ENCODE measurements around the gene UBR2.
A peak's percentile ranks its signal among the peaks of the same experiment; 100 is the strongest.

The UBR2 gene

DNA sequence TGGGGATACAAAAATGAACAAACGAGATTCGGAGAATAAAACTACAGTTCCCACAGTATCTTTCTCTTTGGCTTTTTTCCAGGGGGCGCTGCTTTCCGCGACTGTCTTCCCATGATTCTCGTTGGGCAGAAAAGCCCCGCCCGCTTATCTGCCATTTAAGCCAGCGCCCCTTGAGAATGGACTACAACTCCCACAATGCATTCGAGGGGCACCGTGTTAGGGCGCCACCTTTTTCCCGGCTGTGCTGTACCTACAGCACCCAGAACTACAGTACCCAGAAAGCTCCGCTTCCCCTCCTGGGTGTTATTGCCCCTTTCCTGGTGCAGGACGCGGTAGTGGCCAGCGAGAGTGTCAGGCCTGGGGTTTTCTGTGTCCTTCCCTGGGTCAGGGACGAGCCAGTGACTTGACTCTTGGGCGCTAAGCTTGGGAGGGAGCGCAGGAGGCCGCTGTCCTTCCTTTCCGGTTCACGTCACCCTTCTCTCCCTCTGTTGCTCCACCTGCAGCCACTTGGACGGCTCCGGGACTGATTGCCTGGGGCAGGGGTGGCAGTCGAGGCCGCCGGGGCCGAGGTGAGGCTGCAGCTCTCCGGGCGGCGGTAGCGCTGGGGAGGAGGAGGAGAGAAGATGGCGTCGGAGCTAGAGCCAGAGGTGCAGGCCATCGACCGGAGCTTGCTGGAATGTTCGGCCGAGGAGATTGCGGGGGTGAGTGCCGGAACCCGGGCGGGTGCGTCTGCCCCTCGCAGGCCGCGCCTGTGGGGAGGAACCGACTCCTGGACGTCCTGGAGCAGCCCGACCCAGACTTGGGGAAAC is at the start of gene UBR2:
UBR2 (plus strand) TSS at position 333 of the 809 bp plus-strand sequence; CDS start at position 624, 291 bp downstream.
- ATAC-seq (peak; percentile 99), DNase-seq (peak; percentile 88)
- Mint-ChIP-seq H3K27ac (peak within 1 kb of the TSS; percentile 90), H3K36me3 (ENCODE audit: low read depth) (peaks cover 21% of the 10 kb centered on the region), H3K4me1 (peaks cover 33% of the 10 kb centered on the region), H3K4me3 (peak within 1 kb of the TSS; percentile 98), H3K27me3 (peaks cover 2% of the 10 kb centered on the region), H3K9me3 (peaks cover 1% of the 10 kb centered on the region)

DNA sequence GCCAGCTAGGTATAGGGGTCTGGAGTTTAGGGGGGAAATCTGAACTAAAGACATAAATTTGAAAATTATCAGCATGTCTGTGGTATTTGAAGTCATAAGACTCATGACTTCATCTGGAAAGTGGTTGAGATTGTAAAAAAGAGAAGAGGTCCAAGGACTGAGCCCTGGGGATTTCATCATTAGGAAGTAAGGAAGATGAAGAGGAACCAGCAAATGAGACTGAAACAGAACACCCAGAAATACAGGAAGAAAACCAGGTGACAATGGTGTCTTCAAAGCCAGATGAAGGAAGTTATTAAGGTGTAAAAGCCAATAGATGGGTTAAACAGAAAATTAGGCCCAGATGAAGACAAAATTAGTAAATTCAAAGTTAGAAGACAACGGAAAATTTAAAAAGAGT is 49.1 kb upstream of the UBR2 start:
- no peak overlapping the region for H3K27ac Mint-ChIP-seq
- ATAC-seq (no peak), DNase-seq (no peak)
- no peaks in the 10 kb centered on the region for H3K27me3 Mint-ChIP-seq
- no peak overlapping the region for H3K4me3 Mint-ChIP-seq
- H3K4me1 Mint-ChIP-seq, result peaks cover 3% of the 10 kb centered on the region
- peaks cover under 1% of the 10 kb centered on the region for H3K9me3 Mint-ChIP-seq
- peaks cover under 1% of the 10 kb centered on the region for H3K36me3 Mint-ChIP-seq (ENCODE audit: low read depth)

DNA sequence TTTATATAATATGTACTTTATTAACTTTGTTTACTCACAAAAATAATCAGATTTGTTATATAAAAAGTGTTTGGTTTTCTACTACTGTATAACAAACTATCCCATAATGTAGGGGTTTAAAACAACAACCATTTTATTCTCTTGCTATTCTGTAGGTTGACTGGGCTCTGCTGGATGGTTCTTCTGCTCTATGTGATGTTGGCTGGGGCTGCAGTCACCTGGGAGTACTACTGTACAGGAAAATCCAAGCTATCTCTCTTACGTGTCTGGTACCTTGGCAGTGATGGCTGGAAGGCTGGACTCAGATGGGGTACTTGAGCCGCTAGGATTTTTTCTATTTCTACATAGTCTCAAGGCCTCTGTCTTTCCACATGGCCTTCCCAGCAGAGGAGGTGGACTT is 44.0 kb upstream of the UBR2 start:
- no peak for ATAC-seq
- Mint-ChIP-seq H3K27me3 (no peaks in the 10 kb centered on the region), H3K36me3 (ENCODE audit: low read depth) (peaks cover 2% of the 10 kb centered on the region), H3K27ac (no peak overlapping the region), H3K4me1 (peaks cover 23% of the 10 kb centered on the region), H3K9me3 (peaks cover 6% of the 10 kb centered on the region), H3K4me3 (no peak overlapping the region)
- no peak for DNase-seq

DNA sequence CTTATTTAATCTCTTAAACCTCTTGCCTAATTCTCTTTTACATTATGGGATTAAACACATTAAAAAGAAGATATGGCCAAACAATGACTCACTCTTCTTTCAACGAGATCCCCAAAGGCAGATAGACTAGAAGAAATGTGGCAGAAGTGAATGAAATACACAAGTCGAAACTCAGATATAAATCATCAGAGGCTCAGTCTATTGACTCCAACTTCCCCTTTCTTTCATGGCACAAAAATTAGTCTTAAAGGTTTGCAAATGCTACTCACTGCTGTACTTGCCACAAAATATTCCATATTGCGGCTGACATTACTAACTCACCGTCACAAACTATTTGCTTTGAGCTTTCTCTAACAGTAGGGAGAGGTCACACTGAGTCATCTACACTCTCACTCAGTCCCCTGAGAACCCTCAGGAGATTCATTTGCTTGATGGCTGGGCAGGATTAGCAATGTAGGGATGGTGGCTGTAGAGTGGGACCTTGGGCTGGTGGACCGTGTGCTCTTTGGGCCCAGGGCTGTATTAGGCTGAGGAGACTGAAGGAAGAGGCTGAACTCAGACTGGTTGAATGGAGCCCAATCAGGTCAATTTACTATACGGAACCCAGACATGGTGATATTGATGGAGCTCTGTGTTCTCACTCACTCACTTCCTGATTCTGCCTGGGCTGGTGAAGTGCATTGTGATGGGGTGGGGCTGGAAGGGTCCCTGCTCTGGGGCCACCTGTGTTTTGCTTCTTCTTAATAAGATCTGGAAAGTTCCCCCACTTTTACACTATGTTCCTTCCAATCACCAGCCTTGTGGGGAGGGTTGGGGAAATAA is 42.8 kb upstream of the UBR2 start:
- Mint-ChIP-seq H3K9me3 (peaks cover 6% of the 10 kb centered on the region), H3K27me3 (no peaks in the 10 kb centered on the region), H3K36me3 (ENCODE audit: low read depth) (peaks cover 2% of the 10 kb centered on the region), H3K27ac (peak overlapping the region; percentile 83), H3K4me3 (peak overlapping the region; percentile 8), H3K4me1 (peaks cover 23% of the 10 kb centered on the region)
- DNase-seq (peak; percentile 21), ATAC-seq (peak; percentile 98)

DNA sequence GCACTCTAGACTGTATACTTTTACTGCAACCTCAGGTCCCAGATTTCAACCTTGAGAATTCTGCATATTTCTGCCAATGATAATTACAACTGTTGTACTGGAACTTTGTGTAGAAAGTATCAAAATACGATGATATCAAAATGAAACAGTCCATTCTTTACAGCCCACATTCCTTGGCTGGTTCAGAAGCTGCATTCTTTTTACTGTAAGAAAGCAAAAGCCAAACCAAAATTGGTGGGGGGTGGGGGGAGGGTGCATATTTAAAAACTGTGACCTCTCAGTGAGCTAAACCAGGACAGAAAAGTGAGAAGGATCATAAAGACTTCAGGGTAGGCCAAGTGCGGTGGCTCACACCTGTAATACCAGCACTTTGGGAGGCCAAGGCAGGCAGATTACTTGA is 41.8 kb upstream of the UBR2 start:
- peaks cover 6% of the 10 kb centered on the region for H3K9me3 Mint-ChIP-seq
- H3K4me1 Mint-ChIP-seq, result peaks cover 23% of the 10 kb centered on the region
- H3K4me3 Mint-ChIP-seq, result no peak overlapping the region
- peak overlapping the region; percentile 83 for H3K27ac Mint-ChIP-seq
- ATAC-seq, result no peak
- H3K36me3 Mint-ChIP-seq (ENCODE audit: low read depth), result peaks cover 2% of the 10 kb centered on the region
- H3K27me3 Mint-ChIP-seq, result no peaks in the 10 kb centered on the region
- no peak for DNase-seq

DNA sequence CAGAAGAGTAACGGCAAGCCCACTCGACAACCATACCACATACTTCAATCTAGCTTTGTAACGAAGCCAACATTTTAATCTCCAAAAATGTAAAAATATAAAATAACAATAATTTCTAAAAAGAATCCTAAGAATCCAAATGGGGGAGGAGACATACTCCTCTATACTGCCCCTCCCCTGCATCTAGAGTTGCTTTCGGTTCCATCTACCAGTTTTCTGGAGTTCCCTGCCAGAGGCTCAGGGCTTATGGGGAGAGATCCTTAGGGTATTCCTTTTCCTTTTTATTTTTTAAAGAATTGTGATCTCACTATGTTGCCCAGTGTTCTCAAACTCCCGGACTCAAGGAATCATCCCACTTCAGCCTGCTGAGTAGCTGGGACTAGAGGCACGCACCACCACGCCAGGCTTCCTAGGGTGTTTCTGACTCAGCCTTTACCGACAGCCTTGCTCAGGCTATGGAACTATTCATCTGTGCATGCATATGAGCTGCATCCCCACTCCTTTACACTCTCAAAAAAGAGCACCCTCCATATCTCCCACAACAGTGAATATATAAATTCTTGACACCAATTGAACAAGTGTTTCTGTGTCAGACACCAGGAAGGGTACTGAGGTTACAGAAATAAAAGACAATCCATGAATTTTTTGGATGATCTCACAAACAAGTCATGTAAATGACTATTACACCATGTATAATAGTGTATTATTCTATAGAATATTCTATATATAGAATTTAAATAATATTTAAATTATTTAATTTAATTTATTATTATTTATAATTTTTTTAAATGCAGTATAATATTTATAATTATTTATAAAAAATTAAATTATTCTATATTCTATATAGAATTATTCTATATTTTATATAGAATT is 40.7 kb upstream of the UBR2 start:
- ATAC-seq (no peak), DNase-seq (no peak)
- Mint-ChIP-seq H3K27ac (no peak overlapping the region), H3K9me3 (peaks cover 6% of the 10 kb centered on the region), H3K36me3 (ENCODE audit: low read depth) (peaks cover 2% of the 10 kb centered on the region), H3K27me3 (no peaks in the 10 kb centered on the region), H3K4me3 (no peak overlapping the region), H3K4me1 (peaks cover 23% of the 10 kb centered on the region)

DNA sequence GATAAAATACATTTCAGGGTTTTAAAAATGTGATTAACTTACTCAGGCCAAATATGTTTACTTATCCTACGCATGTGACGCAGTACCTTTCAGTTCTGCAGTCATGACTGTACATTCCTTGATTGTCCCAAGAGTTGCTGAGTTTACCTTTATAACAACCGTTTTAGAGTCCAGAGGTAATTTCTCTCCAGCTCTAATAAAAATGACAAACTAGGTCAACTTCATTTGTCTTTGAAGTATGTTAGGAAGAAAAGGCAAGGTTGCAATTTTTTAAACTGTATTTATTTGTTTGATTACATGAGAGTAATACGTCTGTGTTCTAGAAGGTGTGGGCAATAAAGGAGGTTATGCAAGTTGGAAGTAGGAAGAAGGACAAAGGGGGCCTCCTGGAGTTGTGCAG is 38.6 kb upstream of the UBR2 start:
- H3K27ac Mint-ChIP-seq, result no peak overlapping the region
- ATAC-seq, result no peak

DNA sequence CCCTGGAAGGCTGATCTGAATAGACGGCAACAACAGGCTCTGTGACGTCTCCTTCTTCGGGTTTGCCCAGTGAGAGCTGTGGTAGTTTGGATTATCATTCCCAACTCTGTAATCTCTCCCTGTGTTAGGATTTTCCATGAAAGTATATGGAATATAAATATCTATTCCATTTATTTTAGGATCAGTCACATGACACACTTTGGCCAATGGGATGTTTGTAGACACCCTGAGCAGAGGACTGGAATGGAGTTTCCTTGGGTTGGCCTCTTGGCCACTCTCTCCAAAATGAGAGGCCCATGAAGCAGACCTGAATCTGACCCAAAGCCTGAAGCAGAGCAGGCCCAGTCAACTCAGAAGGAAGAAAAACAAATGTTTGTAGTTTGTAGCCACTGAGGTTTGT is 37.2 kb upstream of the UBR2 start:
- Mint-ChIP-seq H3K27me3 (no peaks in the 10 kb centered on the region), H3K4me3 (no peak overlapping the region), H3K27ac (no peak overlapping the region), H3K9me3 (no peaks in the 10 kb centered on the region), H3K36me3 (ENCODE audit: low read depth) (no peaks in the 10 kb centered on the region), H3K4me1 (peaks cover 7% of the 10 kb centered on the region)
- no peak for DNase-seq
- no peak for ATAC-seq

More for the DNA sequence above, 38.6 kb upstream of the UBR2 start:
- Mint-ChIP-seq H3K4me3 (no peak overlapping the region), H3K36me3 (ENCODE audit: low read depth) (no peaks in the 10 kb centered on the region), H3K27me3 (no peaks in the 10 kb centered on the region), H3K4me1 (peaks cover 21% of the 10 kb centered on the region), H3K9me3 (peaks cover under 1% of the 10 kb centered on the region)
- DNase-seq, result no peak

DNA sequence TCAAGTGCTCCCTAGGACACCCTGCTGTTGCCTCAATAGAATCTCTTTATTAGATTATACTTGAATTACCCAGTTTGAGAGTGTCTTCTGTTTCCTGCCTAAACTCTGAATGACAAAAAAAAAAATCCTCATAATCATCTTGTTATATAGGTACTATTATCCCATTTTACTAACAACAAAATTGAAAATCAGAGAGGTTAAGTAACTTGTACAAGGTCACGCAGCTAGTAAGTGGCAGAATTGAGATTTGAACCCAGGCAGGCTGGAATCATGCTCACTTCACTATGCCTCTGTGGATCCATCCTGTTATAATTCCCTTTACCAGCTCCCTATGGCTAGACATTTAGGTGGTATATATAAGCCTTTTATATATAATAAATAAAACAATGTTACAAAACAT is 36.6 kb upstream of the UBR2 start:
- H3K27me3 Mint-ChIP-seq, result no peaks in the 10 kb centered on the region
- no peak overlapping the region for H3K27ac Mint-ChIP-seq
- H3K4me3 Mint-ChIP-seq, result no peak overlapping the region
- H3K36me3 Mint-ChIP-seq (ENCODE audit: low read depth), result no peaks in the 10 kb centered on the region
- H3K9me3 Mint-ChIP-seq, result no peaks in the 10 kb centered on the region
- H3K4me1 Mint-ChIP-seq, result peaks cover 3% of the 10 kb centered on the region
- no peak for ATAC-seq
- DNase-seq, result no peak

DNA sequence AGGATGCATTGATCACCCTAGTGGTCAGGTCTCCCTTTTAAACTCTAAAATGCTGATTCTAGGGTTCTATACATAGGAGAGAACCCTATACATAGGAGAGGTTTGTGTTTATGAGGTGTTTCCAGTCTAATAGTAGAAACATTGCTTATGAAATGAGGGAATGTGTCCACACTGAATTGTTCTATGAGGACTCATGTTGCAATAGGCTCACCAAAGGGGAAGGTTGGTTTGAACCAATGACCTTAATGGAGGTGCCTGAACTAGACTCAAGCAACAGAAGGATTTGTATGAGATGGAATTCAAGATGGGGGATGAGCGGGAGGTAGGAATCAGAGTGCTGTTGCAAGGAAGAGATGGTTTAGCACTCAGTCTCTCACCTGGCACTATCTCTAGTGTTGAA is 33.5 kb upstream of the UBR2 start:
- H3K27ac Mint-ChIP-seq, result no peak overlapping the region
- H3K4me3 Mint-ChIP-seq, result no peak overlapping the region
- no peaks in the 10 kb centered on the region for H3K27me3 Mint-ChIP-seq
- DNase-seq, result no peak
- H3K4me1 Mint-ChIP-seq, result no peaks in the 10 kb centered on the region
- H3K9me3 Mint-ChIP-seq, result no peaks in the 10 kb centered on the region
- H3K36me3 Mint-ChIP-seq (ENCODE audit: low read depth), result no peaks in the 10 kb centered on the region
- ATAC-seq, result no peak

DNA sequence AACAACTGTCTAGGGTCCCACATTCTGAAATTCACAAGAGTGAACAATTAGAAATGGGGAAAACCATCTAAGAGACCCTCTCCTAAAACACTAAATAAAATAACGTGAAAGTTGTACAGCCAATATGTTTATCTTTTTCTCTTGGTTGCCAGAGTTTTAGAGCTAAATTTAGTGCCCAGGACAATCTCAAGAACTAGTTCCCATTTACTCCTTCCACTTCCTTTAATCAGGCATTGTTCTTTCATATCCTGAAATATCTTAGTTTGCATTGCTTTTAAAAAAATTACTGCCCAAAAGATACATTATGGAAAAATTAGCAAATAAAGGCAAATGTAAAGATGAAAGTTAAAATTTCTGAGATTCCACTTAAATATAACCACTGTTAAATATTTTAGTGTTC is 33.1 kb upstream of the UBR2 start:
- Mint-ChIP-seq H3K27ac (no peak overlapping the region), H3K27me3 (no peaks in the 10 kb centered on the region), H3K9me3 (no peaks in the 10 kb centered on the region), H3K36me3 (ENCODE audit: low read depth) (no peaks in the 10 kb centered on the region), H3K4me1 (no peaks in the 10 kb centered on the region), H3K4me3 (no peak overlapping the region)
- DNase-seq, result no peak
- ATAC-seq, result no peak

DNA sequence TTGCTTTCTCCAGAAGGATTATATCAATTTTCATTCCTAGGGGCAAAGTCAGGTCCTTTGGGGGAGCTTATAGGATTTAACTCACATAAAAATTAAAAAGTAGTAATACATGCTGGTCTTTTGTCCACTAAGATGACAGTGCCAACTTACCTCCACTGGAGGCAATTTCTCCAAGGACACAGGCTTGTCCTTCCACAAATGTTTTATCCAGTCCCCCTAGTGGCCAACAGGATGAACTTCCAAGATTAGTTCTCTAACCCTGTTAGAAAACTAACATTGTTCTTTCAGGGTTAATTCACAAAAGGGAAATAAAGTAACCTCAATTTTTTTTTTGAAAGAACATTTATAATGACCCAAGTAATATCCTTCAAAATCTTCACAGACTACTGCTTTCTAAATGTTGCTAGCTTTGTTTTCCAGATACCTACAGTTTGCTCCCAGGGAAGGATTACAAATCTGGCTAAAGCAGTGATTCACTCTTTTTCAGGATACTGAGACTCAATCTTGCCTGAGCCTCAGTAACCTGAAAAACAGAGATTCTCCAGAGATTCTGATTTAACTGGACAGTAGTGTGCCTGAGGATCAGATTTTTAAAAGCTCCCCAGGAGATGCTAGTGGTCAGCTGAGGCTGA is 31.7 kb upstream of the UBR2 start:
- Mint-ChIP-seq H3K4me1 (no peaks in the 10 kb centered on the region), H3K27me3 (no peaks in the 10 kb centered on the region), H3K9me3 (no peaks in the 10 kb centered on the region), H3K27ac (no peak overlapping the region), H3K4me3 (no peak overlapping the region), H3K36me3 (ENCODE audit: low read depth) (no peaks in the 10 kb centered on the region)
- DNase-seq (no peak), ATAC-seq (no peak)

DNA sequence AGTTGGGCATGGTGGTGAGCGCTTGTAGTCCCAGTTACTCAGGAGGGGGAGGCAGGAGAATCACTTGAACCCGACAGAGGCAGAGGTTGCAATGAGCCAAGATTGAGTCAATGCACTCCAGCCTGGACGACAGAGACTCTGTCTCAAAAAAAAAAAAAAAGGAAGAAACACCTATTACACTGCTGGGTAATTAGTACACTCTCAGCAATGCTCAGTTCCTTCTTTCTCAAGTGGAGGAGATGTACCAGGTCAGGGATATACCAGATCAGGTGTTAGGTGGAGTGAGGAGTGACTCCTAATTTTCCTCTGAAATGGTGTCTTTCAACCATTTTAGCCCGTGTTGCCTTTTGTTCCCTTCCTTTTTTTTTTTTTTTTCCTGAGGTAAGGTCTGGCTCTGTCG is 30.0 kb upstream of the UBR2 start:
- H3K4me3 Mint-ChIP-seq, result no peak overlapping the region
- no peak for DNase-seq
- no peaks in the 10 kb centered on the region for H3K27me3 Mint-ChIP-seq
- no peak overlapping the region for H3K27ac Mint-ChIP-seq
- no peaks in the 10 kb centered on the region for H3K4me1 Mint-ChIP-seq
- no peaks in the 10 kb centered on the region for H3K9me3 Mint-ChIP-seq
- H3K36me3 Mint-ChIP-seq (ENCODE audit: low read depth), result no peaks in the 10 kb centered on the region
- no peak for ATAC-seq

DNA sequence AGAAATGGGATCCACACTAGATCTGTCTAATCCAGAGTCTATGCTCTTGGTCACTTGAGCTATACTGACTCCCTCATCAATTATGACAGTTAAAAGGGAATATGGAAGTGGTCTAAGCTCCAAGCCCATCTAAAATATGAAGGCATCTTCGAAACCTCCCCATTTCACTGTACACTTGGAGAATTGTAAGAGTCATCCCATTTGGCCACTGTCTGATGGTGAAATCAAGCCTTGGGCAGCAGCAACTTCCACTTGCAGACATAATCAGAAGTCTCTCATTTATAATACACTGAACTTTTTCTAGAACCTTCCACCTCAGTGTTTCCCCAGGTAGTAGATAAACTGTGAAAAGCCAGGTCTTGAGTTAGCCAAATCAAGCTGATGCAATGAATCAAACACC is 26.3 kb upstream of the UBR2 start:
- DNase-seq (no peak), ATAC-seq (no peak)
- Mint-ChIP-seq H3K9me3 (no peaks in the 10 kb centered on the region), H3K27ac (no peak overlapping the region), H3K27me3 (no peaks in the 10 kb centered on the region), H3K36me3 (ENCODE audit: low read depth) (no peaks in the 10 kb centered on the region), H3K4me1 (no peaks in the 10 kb centered on the region), H3K4me3 (no peak overlapping the region)

Data from activated naive CD8-positive, alpha-beta T cell treated with anti-CD3 and anti-CD28 coated beads, Interleukin-2, amount 50 U/mL, for 24 hours (primary cell).